Keratinocyte (primary cell): ENCODE data around the gene ZNF292. TPM values are rescaled to one million over a fixed set of nuclear protein-coding genes. Genes with fewer than 3 reads are reported as not detected.
"Not testable (repeated sequence)": the region's sequence is repeated elsewhere in the genome, so short reads cannot be mapped to it uniquely, and the experiment has no call there.

Experiments used
- DNase-seq: peaks from one replicate; pipeline ENCODE4 v3.0.0-alpha.2; 2011; ENCODE audit warnings: low read depth, missing footprints, low spot score
- FAIRE-seq: peaks from 2 replicates; lab custom pipeline; 2011; peaks lifted over from hg19 to GRCh38; lab: Jason Lieb, UNC
- H2AFZ ChIP-seq: 2 replicates; pipeline ENCODE4 v1.6.0; 2012; ENCODE audit warnings: low read length, control low read depth, inconsistent platforms; ENCODE audit not compliant: control insufficient read depth
- H3K27ac ChIP-seq: 2 replicates; pipeline ENCODE4 v1.5.1; 2011; ENCODE audit warnings: low read length; ENCODE audit not compliant: control insufficient read depth, insufficient read depth
- H3K27me3 ChIP-seq: 3 replicates; pipeline ENCODE4 v1.6.0; 2011; ENCODE audit warnings: low read length; ENCODE audit not compliant: control insufficient read depth, insufficient read depth; ENCODE audit errors: extremely low read depth
- H3K36me3 ChIP-seq, 2 experiments: 2 replicates in 1 of 2; 3 replicates in 1 of 2; pipeline ENCODE4 v1.5.1; 2011; ENCODE audit warnings: low read length in 2 of 2, mild to moderate bottlenecking in 1 of 2; ENCODE audit not compliant: control insufficient read depth in 2 of 2, insufficient read depth in 2 of 2; ENCODE audit errors: extremely low read depth in 1 of 2
- H3K4me1 ChIP-seq: 3 replicates; pipeline ENCODE4 v1.5.1; 2011; ENCODE audit warnings: low read length; ENCODE audit not compliant: control insufficient read depth, insufficient read depth; ENCODE audit errors: extremely low read depth
- H3K4me2 ChIP-seq: 3 replicates; pipeline ENCODE4 v1.6.0; 2011; ENCODE audit warnings: low read depth, low read length; ENCODE audit not compliant: control insufficient read depth, insufficient read depth; ENCODE audit errors: extremely low read depth
- H3K4me3 ChIP-seq, 3 experiments: fragments of 200-600 bp in 1 of 3; sonication (generic) in 1 of 3; 2 replicates in 2 of 3; 3 replicates in 1 of 3; pipeline ENCODE4 v1.5.1; 2011 to 2016; ENCODE audit warnings: low read length in 3 of 3, mild to moderate bottlenecking in 3 of 3, control low read depth in 2 of 3, inconsistent platforms in 1 of 3, low read depth in 1 of 3, mixed read lengths in 1 of 3, mixed run types in 1 of 3, moderate library complexity in 1 of 3; ENCODE audit not compliant: control insufficient read depth in 2 of 3, insufficient read depth in 2 of 3; ENCODE audit errors: extremely low read depth in 1 of 3
- H3K79me2 ChIP-seq: 2 replicates; pipeline ENCODE4 v1.6.0; 2012; ENCODE audit warnings: low read length; ENCODE audit not compliant: control insufficient read depth, insufficient read depth
- H3K9ac ChIP-seq: 3 replicates; pipeline ENCODE4 v1.6.0; 2011; ENCODE audit warnings: low read length; ENCODE audit not compliant: control insufficient read depth, insufficient read depth; ENCODE audit errors: extremely low read depth
- H3K9me1 ChIP-seq: 3 replicates; pipeline ENCODE4 v1.6.0; 2011; ENCODE audit warnings: low read length; ENCODE audit not compliant: control insufficient read depth, insufficient read depth; ENCODE audit errors: extremely low read depth
- H3K9me3 ChIP-seq: 2 replicates; pipeline ENCODE4 v1.5.1; 2012; ENCODE audit warnings: low read depth, low read length; ENCODE audit not compliant: control insufficient read depth
- H4K20me1 ChIP-seq: 3 replicates; pipeline ENCODE4 v1.6.0; 2011; ENCODE audit warnings: low read length; ENCODE audit not compliant: control insufficient read depth, insufficient read depth; ENCODE audit errors: extremely low read depth
- EZH2 ChIP-seq: IDR thresholded peaks from one replicate; pipeline ENCODE4 v1.6.1; 2012; ENCODE audit warnings: inconsistent platforms, mild to moderate bottlenecking, low read length, moderate library complexity
- dilution Hi-C: fragments of 300-500 bp; cut with MboI; formaldehyde crosslinking; loops from one replicate; pipeline ENCODE4 v1.7.0; 2020; ENCODE audit warnings: low sequenced_read_pairs; ENCODE audit not compliant: extremely low pct_ligation_motif_present
- polyA plus RNA-seq, 5 experiments: library from polyadenylated mRNA; depleted of rRNA in 3 of 5; stranded (reverse) in 3 of 5; stranded (forward) in 1 of 5; unstranded in 1 of 5; fragments of >200 nt; gene quantifications; 1 replicate in 1 of 5; 2 replicates in 3 of 5; 3 replicates in 1 of 5; pipeline versions ENCODE4 v1.2.1 to v1.2.3, GENCODE V29; 2011 to 2012; ENCODE audit warnings: missing spikeins in 2 of 5, low read depth in 1 of 5, low replicate concordance in 1 of 5
- TF ChIP-seq, protein P1 (sequence below), 3 experiments: IDR thresholded peaks in 1 of 3; conservative IDR thresholded peaks in 1 of 3; optimal IDR thresholded peaks in 1 of 3; 2 replicates in 2 of 3; 3 replicates in 1 of 3; pipeline versions ENCODE3 to v1.5.1; 2011; ENCODE audit warnings: low read length in 3 of 3, mild to moderate bottlenecking in 3 of 3, moderate library complexity in 2 of 3, control low read depth in 1 of 3, inconsistent platforms in 1 of 3; ENCODE audit not compliant: insufficient read depth in 2 of 3; ENCODE audit errors: extremely low read depth in 1 of 3

ZNF292 gene
- polyA plus RNA-seq, 1 donor (not counting 4 experiments of a cell fraction or from before 2014, with no cell fraction given), result 8.4 TPM

DNA sequence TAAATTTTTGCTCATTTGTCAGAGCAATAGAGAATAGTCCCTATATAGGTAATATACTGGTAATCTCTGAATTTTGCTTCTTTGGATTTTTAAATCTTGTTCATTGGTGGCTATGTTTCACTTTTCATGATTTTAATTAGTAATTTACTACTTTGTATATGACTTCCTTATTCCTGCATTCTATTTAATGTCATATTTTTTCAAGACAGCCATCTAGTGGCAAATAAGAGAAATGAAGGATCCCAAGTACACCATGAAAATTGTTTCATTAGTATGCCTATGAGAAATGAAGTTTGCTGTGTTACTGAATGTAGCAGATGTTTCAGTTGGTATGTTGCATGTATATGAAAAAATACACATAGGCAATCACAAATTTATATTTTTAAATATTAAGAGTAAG lies 82.4 kb downstream of the ZNF292 start:
- Histone ChIP-seq H2AFZ (no peak overlapping the region), H3K9me1 (no peaks in the 10 kb centered on the region), H3K79me2 (no peaks in the 10 kb centered on the region), H3K4me2 (no peak overlapping the region), H4K20me1 (no peaks in the 10 kb centered on the region), H3K4me3 (no peak overlapping the region), H3K27ac (no peak overlapping the region), H3K36me3 (no peaks in the 10 kb centered on the region), H3K4me1 (no peaks in the 10 kb centered on the region), H3K27me3 (no peaks in the 10 kb centered on the region), H3K9ac (no peak overlapping the region), H3K9me3 (no peaks in the 10 kb centered on the region)
- DNase-seq (no peak), FAIRE-seq (no peak)
- TF ChIP-seq EZH2, result no peak
- TF ChIP-seq, protein P1, sequence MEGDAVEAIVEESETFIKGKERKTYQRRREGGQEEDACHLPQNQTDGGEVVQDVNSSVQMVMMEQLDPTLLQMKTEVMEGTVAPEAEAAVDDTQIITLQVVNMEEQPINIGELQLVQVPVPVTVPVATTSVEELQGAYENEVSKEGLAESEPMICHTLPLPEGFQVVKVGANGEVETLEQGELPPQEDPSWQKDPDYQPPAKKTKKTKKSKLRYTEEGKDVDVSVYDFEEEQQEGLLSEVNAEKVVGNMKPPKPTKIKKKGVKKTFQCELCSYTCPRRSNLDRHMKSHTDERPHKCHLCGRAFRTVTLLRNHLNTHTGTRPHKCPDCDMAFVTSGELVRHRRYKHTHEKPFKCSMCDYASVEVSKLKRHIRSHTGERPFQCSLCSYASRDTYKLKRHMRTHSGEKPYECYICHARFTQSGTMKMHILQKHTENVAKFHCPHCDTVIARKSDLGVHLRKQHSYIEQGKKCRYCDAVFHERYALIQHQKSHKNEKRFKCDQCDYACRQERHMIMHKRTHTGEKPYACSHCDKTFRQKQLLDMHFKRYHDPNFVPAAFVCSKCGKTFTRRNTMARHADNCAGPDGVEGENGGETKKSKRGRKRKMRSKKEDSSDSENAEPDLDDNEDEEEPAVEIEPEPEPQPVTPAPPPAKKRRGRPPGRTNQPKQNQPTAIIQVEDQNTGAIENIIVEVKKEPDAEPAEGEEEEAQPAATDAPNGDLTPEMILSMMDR (optimal IDR thresholded peaks at IDR 0.05 in 1 of 3, IDR thresholded peaks at IDR 0.05 in 1 of 3, conservative IDR thresholded peaks at IDR 0.05 in 1 of 3; ENCODE audit: extremely low read depth in 1 of 3, insufficient read depth in 2 of 3, low read length in 3 of 3), result peak in 2 of 3 experiments; percentile 31 to 46
- dilution Hi-C loops, result no loop called here

DNA sequence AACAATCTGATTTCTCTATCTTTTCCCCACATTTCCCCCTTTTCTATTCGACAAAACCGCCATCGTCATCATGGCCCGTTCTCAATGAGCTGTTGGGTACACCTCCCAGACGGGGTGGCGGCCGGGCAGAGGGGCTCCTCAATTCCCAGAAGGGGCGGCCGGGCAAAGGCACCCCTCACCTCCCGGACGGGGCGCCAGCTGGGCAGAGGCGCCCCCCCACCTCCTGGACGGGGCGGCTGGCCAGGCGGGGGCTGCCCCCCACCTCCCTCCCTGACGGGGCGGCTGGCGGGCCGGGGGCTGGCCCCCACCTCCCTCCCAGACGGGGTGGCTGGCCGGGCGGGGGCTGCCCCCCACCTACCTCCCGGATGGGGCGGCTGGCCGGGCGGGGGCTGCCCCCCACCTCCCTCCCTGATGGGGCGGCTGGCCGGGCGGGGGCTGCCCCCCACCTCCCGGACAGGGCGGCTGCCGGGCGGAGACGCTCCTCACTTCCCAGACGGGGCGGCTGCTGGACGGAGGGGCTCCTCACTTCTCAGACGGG lies 83.8 kb downstream of the ZNF292 start:
- H3K79me2 ChIP-seq, H3K4me2 ChIP-seq, H3K9ac ChIP-seq, H4K20me1 ChIP-seq, H2AFZ ChIP-seq, H3K27me3 ChIP-seq, H3K4me1 ChIP-seq, H3K9me3 ChIP-seq, H3K9me1 ChIP-seq, DNase-seq, H3K4me3 ChIP-seq, dilution Hi-C loops, H3K36me3 ChIP-seq, H3K27ac ChIP-seq, FAIRE-seq: not testable (repeated sequence)

DNA sequence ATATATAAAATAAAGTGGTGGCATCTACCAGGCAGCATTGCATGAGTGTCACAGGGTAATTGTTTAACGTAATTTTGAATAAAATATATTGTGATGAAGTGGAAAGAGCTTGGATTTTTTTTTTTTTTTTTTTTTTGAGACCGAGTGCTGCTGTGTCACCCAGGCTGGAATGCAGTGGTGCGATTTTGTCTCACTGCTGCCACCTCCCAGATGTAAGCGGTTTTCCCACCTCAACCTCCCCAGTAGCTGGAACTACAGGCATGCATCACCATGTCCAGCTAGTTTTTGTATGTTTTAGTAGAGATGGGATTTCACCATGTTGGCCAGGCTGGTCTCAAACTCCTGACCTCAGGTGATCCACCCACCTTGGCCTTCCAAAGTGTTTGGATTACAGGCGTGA lies 85.9 kb downstream of the ZNF292 start:
- Histone ChIP-seq H4K20me1 (no peaks in the 10 kb centered on the region), H3K9ac (no peak overlapping the region)
- dilution Hi-C loops, result no loop called here

More for the DNA sequence above, 85.9 kb downstream of the ZNF292 start:
- Histone ChIP-seq H3K9me3 (no peaks in the 10 kb centered on the region), H3K4me1 (no peaks in the 10 kb centered on the region), H3K27ac (no peak overlapping the region), H3K36me3 (no peaks in the 10 kb centered on the region), H3K79me2 (no peaks in the 10 kb centered on the region), H3K27me3 (no peaks in the 10 kb centered on the region), H3K9me1 (no peaks in the 10 kb centered on the region), H3K4me2 (no peak overlapping the region), H2AFZ (no peak overlapping the region), H3K4me3 (no peak overlapping the region)
- TF ChIP-seq, protein P1 (optimal IDR thresholded peaks at IDR 0.05 in 1 of 3, IDR thresholded peaks at IDR 0.05 in 1 of 3, conservative IDR thresholded peaks at IDR 0.05 in 1 of 3; ENCODE audit: extremely low read depth in 1 of 3, insufficient read depth in 2 of 3, low read length in 3 of 3), result no peak
- TF ChIP-seq EZH2, result no peak
- DNase-seq (no peak), FAIRE-seq (no peak)
